Measurements from ENCODE around the gene SAMD1. TPM values are rescaled to one million over a fixed set of nuclear protein-coding genes. Genes with fewer than 3 reads are reported as not detected.

Gene SAMD1
- total RNA-seq, 1 experiment from 2014 or later = 12.9 TPM

- no peak overlapping the region for H3K4me3 Mint-ChIP-seq (ENCODE audit: unreplicated experiment)
- no peaks in the 10 kb centered on the region for H3K36me3 Mint-ChIP-seq (ENCODE audit: insufficient read depth, unreplicated experiment)
- no peaks in the 10 kb centered on the region for H3K9me3 Mint-ChIP-seq (ENCODE audit: unreplicated experiment)
- BruUV-seq (replicated peaks) = no TSS peak
- peak; percentile 49 for DNase-seq (ENCODE audit: unreplicated experiment)
- peaks cover 18% of the 10 kb centered on the region for H3K4me1 Mint-ChIP-seq (ENCODE audit: insufficient read depth, unreplicated experiment)
- ChIA-PET CTCF (interaction anchor here (0.6 to 1.7 kb wide), 11 partner anchors 16 to 1053 kb away, joined by 3 to 11 read pairs (median 5); partner anchors contain the start of gene ASF1B), POLR2A (interaction anchor here (0.6 to 1.2 kb wide), 4 partner anchors 13 to 267 kb away, joined by 3 read pairs; no protein-coding TSS in a partner anchor)
- TF ChIP-seq, protein P1, sequence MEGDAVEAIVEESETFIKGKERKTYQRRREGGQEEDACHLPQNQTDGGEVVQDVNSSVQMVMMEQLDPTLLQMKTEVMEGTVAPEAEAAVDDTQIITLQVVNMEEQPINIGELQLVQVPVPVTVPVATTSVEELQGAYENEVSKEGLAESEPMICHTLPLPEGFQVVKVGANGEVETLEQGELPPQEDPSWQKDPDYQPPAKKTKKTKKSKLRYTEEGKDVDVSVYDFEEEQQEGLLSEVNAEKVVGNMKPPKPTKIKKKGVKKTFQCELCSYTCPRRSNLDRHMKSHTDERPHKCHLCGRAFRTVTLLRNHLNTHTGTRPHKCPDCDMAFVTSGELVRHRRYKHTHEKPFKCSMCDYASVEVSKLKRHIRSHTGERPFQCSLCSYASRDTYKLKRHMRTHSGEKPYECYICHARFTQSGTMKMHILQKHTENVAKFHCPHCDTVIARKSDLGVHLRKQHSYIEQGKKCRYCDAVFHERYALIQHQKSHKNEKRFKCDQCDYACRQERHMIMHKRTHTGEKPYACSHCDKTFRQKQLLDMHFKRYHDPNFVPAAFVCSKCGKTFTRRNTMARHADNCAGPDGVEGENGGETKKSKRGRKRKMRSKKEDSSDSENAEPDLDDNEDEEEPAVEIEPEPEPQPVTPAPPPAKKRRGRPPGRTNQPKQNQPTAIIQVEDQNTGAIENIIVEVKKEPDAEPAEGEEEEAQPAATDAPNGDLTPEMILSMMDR (IDR thresholded peaks at IDR 0.05; ENCODE audit: unreplicated experiment) = peak; percentile 41
- H3K27me3 Mint-ChIP-seq (ENCODE audit: insufficient read depth, unreplicated experiment) = no peaks in the 10 kb centered on the region
- intact Hi-C loops (cut with micrococcal nuclease) = loop anchor here (5.0 kb wide), 1 partner anchor 33 kb away; no protein-coding TSS in a partner anchor
- H3K27ac Mint-ChIP-seq (ENCODE audit: low read depth, unreplicated experiment) = no peak overlapping the region
Observed at GRCh38 chr19:14114854-14115253, 24.3 kb upstream of the SAMD1 start.

DNA sequence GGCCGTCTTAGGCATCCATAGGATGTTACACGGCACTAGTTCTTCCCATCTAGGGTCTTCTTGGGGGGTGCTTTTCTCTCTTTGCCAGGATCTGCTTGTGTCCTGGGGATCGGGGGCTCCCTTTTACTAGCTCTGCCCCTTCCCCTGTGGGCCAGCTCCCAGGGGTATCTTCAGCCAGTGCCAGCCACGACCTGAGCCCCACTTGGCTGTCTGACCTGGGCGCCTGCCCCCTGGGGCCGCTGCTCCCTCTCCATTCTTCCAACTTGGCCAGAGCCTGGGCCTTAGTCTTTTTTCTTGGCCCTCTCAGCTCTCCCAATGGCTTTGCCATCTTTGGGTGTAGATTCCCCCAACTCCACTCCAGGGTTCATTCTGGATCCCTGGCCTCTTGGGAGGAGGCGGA is 23.9 kb upstream of the SAMD1 start:
- Mint-ChIP-seq H3K4me3 (ENCODE audit: unreplicated experiment) (no peak overlapping the region), H3K27me3 (ENCODE audit: insufficient read depth, unreplicated experiment) (no peaks in the 10 kb centered on the region), H3K4me1 (ENCODE audit: insufficient read depth, unreplicated experiment) (peaks cover 18% of the 10 kb centered on the region), H3K36me3 (ENCODE audit: insufficient read depth, unreplicated experiment) (no peaks in the 10 kb centered on the region), H3K27ac (ENCODE audit: low read depth, unreplicated experiment) (no peak overlapping the region), H3K9me3 (ENCODE audit: unreplicated experiment) (no peaks in the 10 kb centered on the region)
- no TSS peak for BruUV-seq (replicated peaks)
- ChIA-PET CTCF (interaction anchor here (0.6 to 1.7 kb wide), 9 partner anchors 12 to 342 kb away, joined by 3 to 11 read pairs (median 5); partner anchors contain the start of gene ASF1B), POLR2A (interaction anchor here (0.6 to 1.2 kb wide), 3 partner anchors 23 to 267 kb away, joined by 3 read pairs; no protein-coding TSS in a partner anchor)
- intact Hi-C loops (cut with micrococcal nuclease) = no loop called here
- no peak for DNase-seq (ENCODE audit: unreplicated experiment)
- TF ChIP-seq, protein P1 (IDR thresholded peaks at IDR 0.05; ENCODE audit: unreplicated experiment) = no peak

- Mint-ChIP-seq H3K27ac (ENCODE audit: low read depth, unreplicated experiment) (no peak overlapping the region), H3K36me3 (ENCODE audit: insufficient read depth, unreplicated experiment) (peaks cover 5% of the 10 kb centered on the region), H3K27me3 (ENCODE audit: insufficient read depth, unreplicated experiment) (no peaks in the 10 kb centered on the region), H3K4me3 (ENCODE audit: unreplicated experiment) (no peak overlapping the region), H3K4me1 (ENCODE audit: insufficient read depth, unreplicated experiment) (peaks cover 14% of the 10 kb centered on the region), H3K9me3 (ENCODE audit: unreplicated experiment) (no peaks in the 10 kb centered on the region)
- no TSS peak for BruUV-seq (replicated peaks)
- no peak for DNase-seq (ENCODE audit: unreplicated experiment)
- TF ChIP-seq, protein P1 (IDR thresholded peaks at IDR 0.05; ENCODE audit: unreplicated experiment) = peak; percentile 35
- intact Hi-C loops (cut with micrococcal nuclease) = no loop called here
- POLR2A ChIA-PET = interaction anchor here (0.6 kb wide), 1 partner anchor 108 kb away, joined by 3 read pairs; no protein-coding TSS in a partner anchor
- CTCF ChIA-PET = interaction anchor here (0.9 to 1.4 kb wide), 5 partner anchors 12 to 342 kb away, joined by 3 to 6 read pairs (median 3); no protein-coding TSS in a partner anchor
Observed at GRCh38 chr19:14113762-14114414, 23.3 kb upstream of the SAMD1 start.

- H3K27ac Mint-ChIP-seq (ENCODE audit: low read depth, unreplicated experiment) = no peak overlapping the region
- intact Hi-C loops (cut with micrococcal nuclease) = no loop called here
- H3K4me1 Mint-ChIP-seq (ENCODE audit: insufficient read depth, unreplicated experiment) = peaks cover 7% of the 10 kb centered on the region
- H3K27me3 Mint-ChIP-seq (ENCODE audit: insufficient read depth, unreplicated experiment) = no peaks in the 10 kb centered on the region
- TF ChIP-seq, protein P1 (IDR thresholded peaks at IDR 0.05; ENCODE audit: unreplicated experiment) = no peak
- CTCF ChIA-PET = interaction anchor here (1.0 to 1.4 kb wide), 3 partner anchors 11 to 81 kb away, joined by 3 to 6 read pairs (median 3); partner anchors contain the start of gene IL27RA
- no TSS peak for BruUV-seq (replicated peaks)
- H3K36me3 Mint-ChIP-seq (ENCODE audit: insufficient read depth, unreplicated experiment) = peaks cover 9% of the 10 kb centered on the region
- no peak for DNase-seq (ENCODE audit: unreplicated experiment)
- no peak overlapping the region for H3K4me3 Mint-ChIP-seq (ENCODE audit: unreplicated experiment)
- POLR2A ChIA-PET = interaction anchor here (0.6 kb wide), 1 partner anchor 109 kb away, joined by 3 read pairs; no protein-coding TSS in a partner anchor
- no peaks in the 10 kb centered on the region for H3K9me3 Mint-ChIP-seq (ENCODE audit: unreplicated experiment)
Observed at GRCh38 chr19:14112809-14113385, 22.3 kb upstream of the SAMD1 start.

Measured in MCF 10A (cell line).